HG03378 (cell line): ENCODE data around the gene HMBS.
"Not testable (repeated sequence)": the region's sequence is repeated elsewhere in the genome, so short reads cannot be mapped to it uniquely, and the experiment has no call there.

ENCODE experiments used
- ATAC-seq: cut with Tn5 transposase; IDR thresholded peaks from one replicate; pipeline ENCODE4 v1.9.1; 2021; ENCODE audit warnings: mild to moderate bottlenecking, moderate library complexity; ENCODE audit not compliant: unreplicated experiment

Gene HMBS

GRCh38 chr11:119084663-119085436 is at the start of gene HMBS:
Gene HMBS, plus strand, starts transcription at chr11:119084881. Its CDS starts 153 bp downstream, at chr11:119085034.
- peak; percentile 81 for ATAC-seq

- no peak for ATAC-seq
These were observed 45.8 kb upstream of the HMBS start for GRCh38 chr11:119038884-119039283.

GRCh38 chr11:119039471-119039870 is 45.2 kb upstream of the HMBS start:
- not testable (repeated sequence) for ATAC-seq

- ATAC-seq, result no peak
These were observed 42.7 kb upstream of the HMBS start for GRCh38 chr11:119041821-119042514.

GRCh38 chr11:119042927-119043326 is 41.8 kb upstream of the HMBS start:
- no peak for ATAC-seq

GRCh38 chr11:119044708-119045107 is 40.0 kb upstream of the HMBS start:
- no peak for ATAC-seq

GRCh38 chr11:119046489-119046888 is 38.2 kb upstream of the HMBS start:
- ATAC-seq, result no peak

GRCh38 chr11:119047205-119047604 is 37.5 kb upstream of the HMBS start:
- no peak for ATAC-seq

- ATAC-seq, result no peak
These were observed 36.0 kb upstream of the HMBS start for GRCh38 chr11:119048644-119049043.

GRCh38 chr11:119049081-119049480 is 35.6 kb upstream of the HMBS start:
- ATAC-seq, result no peak

- peak; percentile 44 for ATAC-seq
These were observed 33.1 kb upstream of the HMBS start for GRCh38 chr11:119051440-119052162.

- ATAC-seq, result peak; percentile 9
These were observed 32.4 kb upstream of the HMBS start for GRCh38 chr11:119052163-119052814.

- ATAC-seq, result no peak
These were observed 30.3 kb upstream of the HMBS start for GRCh38 chr11:119054418-119054817.

- ATAC-seq, result no peak
These were observed 28.8 kb upstream of the HMBS start for GRCh38 chr11:119055901-119056300.

GRCh38 chr11:119056421-119056999 is 28.2 kb upstream of the HMBS start:
- ATAC-seq, result peak; percentile 8

GRCh38 chr11:119057000-119057769 is 27.5 kb upstream of the HMBS start, which contains the start of gene HYOU1:
Gene HYOU1, minus strand, starts transcription at chr11:119057205. Its CDS starts 1,045 bp downstream, at chr11:119056160.
- ATAC-seq, result peak; percentile 73

- not testable (repeated sequence) for ATAC-seq
These were observed 25.6 kb upstream of the HMBS start for GRCh38 chr11:119059128-119059527.

- ATAC-seq, result no peak
These were observed 23.4 kb upstream of the HMBS start for GRCh38 chr11:119061256-119061655.

- ATAC-seq, result no peak
These were observed 21.9 kb upstream of the HMBS start for GRCh38 chr11:119062779-119063178.

GRCh38 chr11:119065369-119065768 is 19.3 kb upstream of the HMBS start:
- ATAC-seq, result no peak
